Stimulated activated CD8-positive, alpha-beta memory T cell treated with anti-CD3 and anti-CD28 coated beads, Interleukin-4, amount 100 ng/mL, for 24 hours (primary cell): Measurements from ENCODE around the gene PEAK3.

Experiments used
- DNase-seq: peaks from one replicate; pipeline ENCODE4 v3.0.0-alpha.2; 2020; ENCODE audit warnings: low read depth

The PEAK3 gene

DNA sequence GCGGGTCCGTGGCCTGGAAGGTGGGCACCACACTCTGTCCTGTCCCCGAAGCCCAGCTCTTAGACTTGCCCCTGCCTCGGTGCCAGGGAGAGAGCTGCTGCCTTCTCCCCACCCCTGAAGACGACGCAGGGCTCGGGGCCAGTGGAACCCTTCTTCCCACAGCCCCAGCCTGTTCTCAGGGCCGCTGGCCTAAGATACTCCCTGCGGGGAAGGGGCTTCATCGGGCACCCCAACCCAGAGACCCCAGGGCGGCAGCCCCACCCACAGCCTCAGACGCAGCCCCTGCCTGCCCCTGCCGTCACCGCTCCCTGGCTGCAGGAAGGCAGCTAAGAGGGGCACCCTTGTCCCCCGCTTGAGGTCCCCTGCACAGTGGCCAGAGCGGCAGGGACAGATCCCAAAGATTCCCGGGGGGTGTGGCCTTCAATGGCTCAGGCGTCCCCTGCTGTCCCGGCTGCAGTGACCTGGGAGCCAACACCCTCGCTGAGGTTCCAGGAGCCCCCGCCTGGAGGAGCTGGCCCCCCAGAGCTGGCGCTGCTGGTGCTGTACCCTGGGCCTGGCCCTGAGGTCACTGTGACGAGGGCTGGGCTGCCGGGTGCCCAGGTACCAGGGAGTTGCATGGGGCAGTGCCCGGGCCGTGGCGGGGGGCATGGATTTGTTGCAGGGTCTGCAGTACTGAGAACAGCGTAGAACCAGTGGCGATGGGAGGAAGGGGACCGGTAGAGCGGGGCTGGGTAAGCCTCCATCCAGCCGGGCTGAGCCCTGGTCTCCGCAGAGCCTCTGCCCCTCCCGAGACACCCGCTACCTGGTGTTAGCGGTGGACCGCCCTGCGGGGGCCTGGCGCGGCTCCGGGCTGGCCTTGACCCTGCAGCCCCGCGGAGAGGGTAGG lies 31.9 kb downstream of the PEAK3 start:
- no peak for DNase-seq

- DNase-seq: no peak
These were observed 32.7 kb downstream of the PEAK3 start, which contains the start of gene AMH for GRCh38 chr19:2249010-2249866. TSS of gene AMH (plus strand) at chr19:2249323. CDS start at chr19:2249333, 10 bp downstream.

DNA sequence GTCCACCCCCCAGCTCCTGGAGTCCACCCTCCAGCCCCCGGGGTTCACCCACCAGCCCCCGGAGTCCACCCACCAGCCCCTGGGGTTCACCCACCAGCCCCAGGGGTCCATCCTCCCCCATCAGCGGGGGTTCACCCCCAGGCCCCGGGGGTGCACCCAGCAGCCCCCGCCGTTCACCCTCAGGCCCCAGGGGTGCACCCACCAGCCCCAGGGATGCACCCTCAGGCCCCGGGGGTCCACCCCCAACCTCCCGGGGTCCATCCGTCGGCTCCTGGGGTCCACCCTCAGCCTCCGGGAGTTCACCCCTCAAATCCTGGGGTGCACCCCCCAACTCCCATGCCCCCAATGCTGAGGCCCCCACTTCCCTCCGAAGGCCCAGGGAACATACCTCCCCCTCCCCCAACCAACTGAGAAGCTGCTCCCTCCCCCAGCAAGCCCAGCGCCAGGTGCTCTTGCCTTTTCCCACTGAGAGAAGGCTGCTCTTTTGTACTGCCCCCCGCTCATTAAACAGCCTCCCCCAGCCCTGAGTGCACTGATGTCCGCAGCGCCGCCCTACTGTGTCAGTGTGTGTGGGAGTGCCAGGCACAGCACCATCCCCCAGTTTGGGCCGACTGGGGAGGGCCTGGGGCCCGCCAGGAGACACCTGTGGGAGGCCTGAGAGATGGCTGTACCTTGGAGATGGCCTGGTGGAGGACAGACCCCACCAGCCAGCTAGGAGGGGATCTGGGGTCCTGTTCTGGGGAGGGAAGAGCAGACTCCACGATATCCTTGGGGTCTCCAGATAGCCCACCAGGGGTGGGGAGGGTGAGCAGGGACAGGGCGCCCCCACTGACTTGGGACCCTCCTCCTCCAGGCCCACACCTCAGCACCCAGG lies 33.6 kb downstream of the PEAK3 start:
- DNase-seq: no peak

GRCh38 chr19:2247433-2248101 lies 34.4 kb downstream of the PEAK3 start:
- DNase-seq: no peak

GRCh38 chr19:2246801-2247361 lies 35.1 kb downstream of the PEAK3 start:
- no peak for DNase-seq

DNA sequence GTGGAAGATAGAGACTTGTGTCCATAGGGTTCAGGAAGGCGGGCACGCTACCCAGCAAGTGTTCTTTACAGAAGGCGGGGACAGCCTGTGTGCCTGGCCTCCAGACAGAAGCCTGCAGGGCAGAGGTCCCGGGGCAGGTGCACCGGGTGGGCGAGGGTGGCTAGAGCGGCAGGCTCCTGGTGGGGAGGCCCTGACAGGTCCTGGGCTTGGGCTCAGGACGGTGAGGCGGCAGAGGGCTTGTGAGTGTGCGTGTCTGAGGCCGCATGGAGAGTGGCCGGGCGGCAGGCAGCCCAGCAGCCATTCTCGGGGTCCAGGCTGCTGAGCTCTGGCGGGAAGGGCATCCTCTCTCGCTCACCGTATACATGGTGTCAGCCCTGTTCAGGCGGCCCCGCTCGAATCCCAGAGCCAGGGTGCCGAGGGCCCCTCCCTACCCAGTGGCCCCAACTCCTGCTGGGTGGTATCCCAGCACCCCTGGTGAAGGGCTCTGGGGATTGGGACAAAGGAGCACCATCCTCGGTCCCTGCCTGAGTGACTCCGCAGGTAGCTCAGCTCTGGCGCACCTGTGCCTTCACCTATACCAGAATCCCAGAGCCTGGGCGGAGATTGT lies 35.9 kb downstream of the PEAK3 start:
- DNase-seq: no peak

GRCh38 chr19:2245273-2245672 lies 36.7 kb downstream of the PEAK3 start:
- DNase-seq: no peak

DNA sequence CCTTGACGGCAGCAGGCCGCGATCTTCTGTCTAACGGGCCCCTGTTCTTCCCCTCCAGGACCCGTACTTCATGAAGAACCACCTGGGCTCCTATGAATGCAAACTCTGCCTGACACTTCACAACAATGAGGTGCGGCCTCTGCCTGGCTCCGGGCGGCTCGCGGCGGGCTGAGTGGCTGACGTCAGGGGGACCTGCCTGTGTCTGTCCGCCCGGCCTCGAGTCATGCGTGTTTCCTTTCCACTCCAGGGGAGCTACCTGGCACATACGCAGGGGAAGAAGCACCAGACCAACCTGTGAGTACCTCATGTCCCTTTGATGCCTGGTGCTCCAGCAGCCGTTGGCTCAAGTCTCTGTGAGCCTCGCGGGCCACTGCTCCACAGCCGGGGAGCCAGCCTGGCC lies 37.5 kb downstream of the PEAK3 start:
- DNase-seq: no peak

- DNase-seq: no peak
These were observed 37.9 kb downstream of the PEAK3 start for GRCh38 chr19:2244125-2244411.

- no peak for DNase-seq
These were observed 38.5 kb downstream of the PEAK3 start for GRCh38 chr19:2243274-2244124.

- DNase-seq: no peak
These were observed 39.2 kb downstream of the PEAK3 start for GRCh38 chr19:2242816-2243215.

DNA sequence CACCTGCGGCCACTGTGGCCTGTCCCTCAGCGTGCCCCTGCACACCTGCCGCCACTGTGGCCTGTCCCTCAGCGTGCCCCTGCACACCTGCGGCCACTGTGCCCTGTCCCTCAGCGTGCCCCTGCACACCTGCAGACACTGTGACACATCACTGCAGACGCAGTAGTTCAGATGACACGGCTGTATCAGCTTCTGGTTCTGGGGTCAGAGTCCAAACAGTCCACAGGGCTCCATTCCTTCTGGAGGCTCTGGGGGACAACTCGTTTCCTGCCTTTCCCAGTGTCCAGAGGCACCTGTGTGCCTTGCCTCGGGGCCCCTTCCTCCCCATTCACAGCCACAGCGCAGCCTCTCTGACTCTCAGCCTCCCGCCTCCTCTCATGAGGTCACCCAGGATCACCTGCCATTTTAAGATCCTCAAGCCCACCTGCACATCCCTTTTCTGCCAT lies 39.9 kb downstream of the PEAK3 start:
- DNase-seq: no peak

DNA sequence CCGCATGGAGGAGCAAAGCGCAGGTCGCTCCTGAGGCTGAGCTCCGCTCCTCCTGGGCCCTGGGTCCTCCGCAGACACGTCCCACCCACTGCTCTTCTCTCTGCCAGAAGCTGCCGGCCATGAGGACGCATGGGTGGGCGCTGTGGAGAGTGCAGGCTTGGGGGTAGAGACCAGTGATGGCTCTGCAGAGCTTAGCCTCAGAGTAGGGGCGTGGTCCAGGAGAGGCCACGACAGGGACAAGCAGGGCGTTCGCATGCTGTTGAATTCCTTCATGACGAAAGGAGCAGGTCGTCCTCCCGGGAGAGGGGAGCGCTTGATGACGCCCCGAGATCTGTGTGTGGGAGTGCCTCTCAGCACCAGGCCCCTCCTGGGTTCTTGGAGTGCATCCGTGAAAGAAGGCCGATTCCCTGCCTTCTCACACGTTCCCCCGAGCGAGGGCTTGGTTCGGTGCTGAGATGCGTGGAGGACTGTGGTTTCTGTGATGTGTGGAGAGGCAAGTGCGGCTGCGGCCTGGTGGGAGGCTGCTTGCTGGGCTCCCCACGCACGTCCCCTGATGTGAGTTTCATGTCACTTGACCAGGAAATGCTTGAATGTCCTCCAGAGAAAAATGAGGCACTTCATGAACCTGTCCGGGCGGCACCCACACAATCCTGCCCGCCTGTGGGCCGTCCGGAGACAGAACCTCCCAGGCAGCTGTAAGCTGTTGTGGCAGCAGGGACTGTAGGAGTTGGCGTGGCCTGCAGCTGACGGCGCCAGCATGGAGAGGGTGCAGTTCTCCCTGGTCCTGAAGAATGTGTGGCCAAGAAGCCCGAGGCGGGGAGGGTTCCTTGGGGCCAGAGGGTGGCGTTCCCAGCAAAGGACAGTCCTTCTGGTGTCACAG lies 40.9 kb downstream of the PEAK3 start:
- DNase-seq: no peak

- DNase-seq: no peak
These were observed 41.9 kb downstream of the PEAK3 start for GRCh38 chr19:2239771-2240770.

DNA sequence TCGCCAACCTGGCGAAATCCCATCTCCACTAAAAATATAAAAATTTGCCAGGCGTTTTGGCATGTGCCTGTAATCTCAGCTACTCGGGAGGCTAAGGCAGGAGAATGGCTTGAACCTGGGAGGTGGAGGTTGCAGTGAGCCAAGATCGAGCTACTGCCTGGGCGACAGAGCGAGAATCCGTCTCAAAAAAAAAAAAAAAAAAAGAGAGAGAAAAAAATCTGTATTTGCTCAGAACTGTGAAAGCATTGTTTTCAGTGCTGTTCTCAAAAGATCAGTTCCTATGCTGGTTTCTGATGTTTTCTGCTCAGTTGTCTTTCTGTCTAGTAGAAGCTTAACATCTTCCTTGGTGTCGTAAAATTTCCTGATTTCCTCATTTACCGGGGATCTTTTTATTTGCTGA lies 42.8 kb downstream of the PEAK3 start:
- no peak for DNase-seq

DNA sequence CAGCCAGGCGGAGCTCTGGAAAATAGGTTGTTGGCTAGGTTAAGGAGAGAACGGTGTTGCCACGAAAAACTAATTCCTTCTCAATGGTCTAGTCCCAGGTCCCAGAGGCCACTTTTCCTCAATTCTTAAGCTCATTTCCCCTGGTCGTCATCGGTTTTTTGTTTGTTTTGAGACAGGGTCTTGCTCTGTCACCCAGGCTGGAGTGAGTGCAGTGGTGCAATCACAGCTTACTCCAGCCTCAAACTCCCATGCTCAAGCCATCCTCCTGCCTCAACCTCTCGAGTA lies 44.2 kb downstream of the PEAK3 start:
- DNase-seq: no peak

- DNase-seq: no peak
These were observed 44.7 kb downstream of the PEAK3 start for GRCh38 chr19:2237051-2237868.
